NCI-H2171 treated with DMSO at 0.1 percent for 48 hours (cell line): ENCODE measurements around the gene ANO10.
"Not testable (repeated sequence)": the region's sequence is repeated elsewhere in the genome, so short reads cannot be mapped to it uniquely, and the experiment has no call there.

Source experiments
- DNase-seq: peaks from one replicate; lab custom pipeline; 2025; lab: John Stamatoyannopoulos, UW

ANO10 gene

GRCh38 chr3:43518515-43518914 is 103.3 kb downstream of the ANO10 start:
- not testable (repeated sequence) for DNase-seq

DNA sequence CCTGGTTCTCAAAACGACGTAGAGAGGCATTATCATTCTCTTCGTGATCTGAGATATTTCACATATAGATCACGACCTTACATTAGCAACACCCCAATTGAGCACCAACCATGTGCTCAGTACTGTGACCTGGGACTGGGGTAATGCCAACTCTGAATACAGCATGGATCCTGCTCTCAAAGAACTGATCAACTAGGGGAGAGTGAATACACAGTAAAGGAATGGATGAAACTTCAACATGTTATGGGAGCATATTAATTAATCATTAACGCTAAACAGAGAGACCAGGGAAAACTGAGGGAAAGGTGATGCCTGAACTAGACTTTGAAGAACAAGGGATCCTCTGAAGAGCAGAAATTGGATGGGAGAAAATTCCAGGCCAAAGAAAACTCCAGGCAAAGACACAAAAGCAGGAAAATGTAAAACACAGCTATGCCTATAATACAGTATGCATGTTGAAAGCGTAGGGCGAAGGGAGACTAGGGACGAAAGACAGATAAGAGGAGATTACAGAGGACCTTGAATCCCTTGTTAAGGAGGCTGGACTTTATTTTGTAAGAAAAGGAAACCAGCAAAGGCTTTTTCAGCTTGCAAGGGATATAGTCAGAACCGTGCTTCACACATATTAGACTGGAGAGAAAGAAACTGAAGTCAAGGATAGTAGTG is 105.7 kb downstream of the ANO10 start:
- no peak for DNase-seq

DNA sequence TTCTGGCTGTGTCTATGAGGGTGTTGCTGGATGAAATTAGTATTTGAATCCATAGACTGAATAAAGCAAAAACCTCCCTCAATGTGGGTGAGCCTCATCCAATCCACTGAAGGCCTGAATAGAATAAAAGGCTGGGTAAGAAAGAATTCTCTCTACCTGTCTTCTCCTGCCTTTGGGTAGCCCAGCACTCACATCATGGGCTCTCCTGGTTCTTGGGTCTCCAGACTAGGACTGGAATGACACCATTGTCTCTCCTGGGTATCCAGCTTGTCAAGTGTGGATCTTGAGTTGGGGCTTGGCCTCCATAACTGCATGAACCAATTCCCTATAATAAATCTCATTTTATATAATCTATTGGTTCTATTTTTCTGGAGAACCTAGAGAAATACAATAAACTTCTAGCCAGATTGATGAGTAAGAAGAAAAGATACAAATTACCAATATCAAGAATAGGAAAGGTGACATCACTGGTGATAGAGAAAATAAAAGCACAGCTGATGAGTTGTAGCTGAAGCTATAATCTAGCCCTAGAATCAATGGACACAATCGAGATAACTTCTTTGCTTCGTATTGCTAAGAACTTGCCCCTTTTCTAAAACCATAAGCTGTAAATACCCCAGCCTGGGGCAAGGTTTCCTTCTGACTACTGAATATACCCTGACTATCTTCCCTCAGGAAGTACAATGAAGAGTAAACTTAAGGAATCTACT is 106.4 kb downstream of the ANO10 start:
- no peak for DNase-seq

DNA sequence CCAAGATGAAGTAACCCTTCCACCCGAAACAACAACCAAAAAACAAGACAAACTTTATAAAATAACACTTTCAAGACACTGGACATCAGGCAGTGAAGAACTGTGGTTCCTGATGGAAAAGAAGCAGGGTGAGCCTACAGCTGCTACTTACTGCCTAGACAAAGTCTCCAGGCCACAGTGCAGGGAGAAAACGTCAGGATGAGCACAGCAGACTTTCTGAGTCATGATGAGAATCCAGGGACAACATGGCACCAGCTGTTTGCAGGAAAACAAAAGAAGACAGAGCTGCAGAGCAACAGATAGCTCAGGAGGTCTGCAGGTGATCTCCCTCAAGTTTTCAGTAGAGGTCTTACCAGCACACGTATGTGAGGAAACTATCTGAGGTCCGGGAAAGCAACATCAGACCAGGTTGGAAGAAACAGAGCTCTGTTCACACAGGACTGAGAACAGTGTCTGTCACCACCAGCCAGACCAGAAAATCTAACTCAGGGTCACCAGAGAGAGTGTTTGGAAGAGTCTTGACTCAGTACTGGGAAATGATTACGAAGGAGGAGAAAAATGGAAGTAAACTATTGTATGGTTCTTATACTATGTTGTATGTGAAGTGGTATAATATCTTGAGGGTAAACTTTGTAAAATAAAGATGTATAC is 108.9 kb downstream of the ANO10 start:
- DNase-seq, result no peak

DNA sequence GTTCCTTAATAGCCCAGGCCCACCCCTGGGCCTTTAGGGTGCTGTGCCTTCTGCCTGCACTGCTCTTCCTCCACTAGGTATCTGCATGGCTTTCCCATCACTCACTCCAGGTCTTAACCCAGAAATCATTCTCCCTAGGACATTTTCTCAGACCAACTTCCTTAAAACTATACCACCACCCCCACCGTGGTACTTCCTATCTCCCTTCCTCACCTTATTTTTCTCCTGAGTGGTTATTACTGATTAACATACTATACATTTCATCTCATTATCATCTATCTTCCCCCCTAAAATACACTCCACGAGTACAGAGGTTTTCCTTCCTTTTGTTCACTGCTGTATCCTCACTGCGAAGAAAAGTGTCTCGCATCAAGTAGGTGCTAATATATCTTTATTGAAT is 115.2 kb downstream of the ANO10 start:
- DNase-seq, result no peak

DNA sequence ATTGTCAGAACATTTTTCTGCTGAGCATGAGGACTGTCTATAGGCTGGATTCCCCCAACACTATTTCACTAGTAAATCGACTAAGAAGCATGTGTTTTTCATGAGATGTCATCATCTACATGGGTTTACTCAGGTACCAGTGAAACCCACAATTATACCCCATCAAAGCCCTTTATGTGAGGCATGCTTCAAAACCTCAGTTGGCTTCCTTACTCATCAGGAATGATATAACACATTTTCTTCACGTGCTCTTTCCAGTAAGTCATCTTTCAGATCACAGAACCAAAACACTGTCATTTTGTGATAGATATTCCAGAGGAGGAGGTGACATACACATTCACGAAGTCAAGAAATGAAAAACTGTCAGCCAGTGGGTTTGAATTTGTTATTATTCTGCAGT is 116.5 kb downstream of the ANO10 start:
- DNase-seq, result no peak

DNA sequence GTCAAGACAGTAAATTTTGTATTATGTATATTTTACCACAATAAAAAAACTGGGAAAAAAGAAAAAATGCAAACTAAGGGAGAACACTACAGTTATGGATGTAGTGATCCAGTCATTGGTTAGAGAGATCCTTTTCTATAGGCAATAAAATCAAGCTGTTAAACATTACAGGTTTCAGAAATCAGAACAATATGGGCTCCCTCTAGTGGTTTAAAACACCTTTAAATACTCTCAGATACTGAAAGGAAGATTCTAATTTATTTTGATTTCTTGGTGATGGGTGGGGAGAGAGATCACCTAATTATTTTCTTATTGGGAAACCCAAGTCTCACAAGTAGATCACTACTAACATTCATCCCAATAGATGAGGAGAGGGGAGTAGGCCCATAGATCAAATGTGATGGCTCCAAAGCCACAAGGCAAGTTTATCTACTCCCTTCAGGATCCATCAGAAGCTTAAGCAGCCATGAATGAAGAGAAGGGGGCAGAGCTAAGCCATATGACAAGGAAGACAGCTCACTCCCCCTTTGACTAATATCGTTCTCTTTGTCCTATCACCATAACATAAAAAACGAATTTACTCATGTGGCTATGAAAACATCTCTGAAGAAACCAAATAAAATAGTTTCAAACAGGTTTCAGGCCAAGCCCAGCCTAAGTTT is 118.6 kb downstream of the ANO10 start:
- peak; percentile 26 for DNase-seq

- no peak for DNase-seq
Measured at GRCh38 chr3:43499256-43499655, 122.6 kb downstream of the ANO10 start.

GRCh38 chr3:43497905-43498365 is 123.9 kb downstream of the ANO10 start:
- DNase-seq, result no peak

- no peak for DNase-seq
Measured at GRCh38 chr3:43497422-43497821, 124.4 kb downstream of the ANO10 start.

DNA sequence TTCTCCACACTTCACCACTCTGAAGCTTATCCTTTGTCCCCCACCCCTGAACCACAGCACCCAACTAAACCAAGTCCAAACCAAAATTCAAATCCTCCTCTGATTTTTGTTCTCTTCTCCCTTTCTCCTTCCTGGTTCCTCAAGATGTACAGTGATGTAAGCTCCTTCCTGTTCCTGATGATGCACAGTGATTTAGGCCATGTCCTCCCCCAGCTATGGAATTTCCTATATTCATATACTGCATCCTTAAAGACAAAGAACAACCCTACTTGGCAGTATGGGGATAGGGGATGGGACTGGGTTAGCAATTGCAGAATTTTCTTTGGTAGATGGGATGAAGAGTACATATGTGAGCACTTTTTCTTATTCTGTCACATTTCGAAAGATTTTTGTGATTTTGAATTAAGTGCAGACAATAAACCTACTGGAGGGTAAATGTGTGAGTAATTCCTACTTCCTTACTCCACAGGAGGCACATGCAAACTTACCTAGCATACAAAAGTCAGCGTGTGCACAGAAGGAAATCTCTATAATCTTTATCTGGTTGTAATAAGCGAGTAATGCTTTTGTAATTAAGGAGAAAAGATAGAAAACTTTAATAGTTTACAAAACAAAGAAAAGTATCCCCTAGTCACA is 125.0 kb downstream of the ANO10 start:
- no peak for DNase-seq

GRCh38 chr3:43492932-43493331 is 128.9 kb downstream of the ANO10 start:
- DNase-seq, result not testable (repeated sequence)

DNA sequence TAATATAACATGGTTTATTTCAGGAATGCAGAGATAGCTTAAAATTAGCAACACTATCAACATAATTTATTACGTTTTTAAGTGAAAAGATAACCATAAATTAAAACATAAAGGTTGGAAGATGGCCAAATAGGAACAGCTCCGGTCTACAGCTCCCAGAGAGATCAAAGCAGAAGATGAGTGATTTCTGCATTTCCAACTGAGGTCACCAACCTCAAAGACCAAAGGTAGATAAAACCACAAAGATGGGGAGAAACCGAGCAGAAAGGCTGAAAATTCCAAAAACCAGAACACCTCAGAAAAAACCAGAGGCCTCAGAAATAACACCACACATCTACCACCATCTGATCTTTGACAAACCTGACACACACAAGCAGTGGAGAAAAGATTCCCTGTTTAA is 130.0 kb downstream of the ANO10 start:
- DNase-seq, result not testable (repeated sequence)

DNA sequence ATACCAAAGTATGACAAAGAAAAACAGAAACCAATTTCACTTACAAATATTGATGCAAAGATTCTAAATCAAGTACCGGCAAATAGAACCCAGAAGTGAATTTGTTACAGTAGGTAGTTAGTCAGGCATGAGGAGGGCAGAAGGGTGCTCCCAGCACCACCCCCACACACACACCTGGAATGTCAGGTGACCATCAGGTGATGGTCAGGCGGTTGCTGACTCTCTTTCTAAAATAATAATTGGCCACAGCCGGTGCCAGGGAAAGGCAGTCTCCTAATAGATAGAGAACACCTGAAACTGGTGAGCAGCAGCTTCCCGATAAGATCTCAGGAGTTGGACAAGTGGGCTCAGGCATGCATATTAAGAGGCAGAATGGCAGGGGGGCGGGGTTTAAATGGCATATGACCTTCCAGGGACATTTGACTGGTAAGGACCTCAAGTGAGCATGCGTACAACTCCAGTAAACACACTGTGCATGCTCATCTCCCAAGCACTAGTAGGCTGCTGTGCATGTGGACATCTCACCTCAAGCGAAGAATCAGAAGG is 131.1 kb downstream of the ANO10 start:
- no peak for DNase-seq

GRCh38 chr3:43489930-43490329 is 131.9 kb downstream of the ANO10 start:
- DNase-seq, result no peak

DNA sequence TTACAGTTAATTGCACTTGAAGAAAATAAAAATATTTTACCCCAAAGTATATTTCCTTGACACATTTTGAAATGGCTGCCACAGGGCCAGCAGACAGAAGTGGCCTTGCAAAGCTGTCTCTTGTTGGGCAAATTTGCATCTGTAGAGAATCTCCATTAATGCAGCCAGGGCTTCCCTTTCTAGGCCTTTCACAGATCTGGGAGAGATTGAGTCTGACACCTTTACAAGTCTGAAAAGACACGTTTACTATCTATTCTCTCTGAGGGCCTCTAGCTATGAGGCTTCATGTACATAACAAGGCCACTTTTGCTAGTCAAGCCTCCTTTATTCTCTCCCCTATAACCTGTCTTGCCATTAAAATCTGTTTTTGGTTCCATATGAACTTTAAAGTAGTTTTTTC is 135.9 kb downstream of the ANO10 start:
- no peak for DNase-seq

DNA sequence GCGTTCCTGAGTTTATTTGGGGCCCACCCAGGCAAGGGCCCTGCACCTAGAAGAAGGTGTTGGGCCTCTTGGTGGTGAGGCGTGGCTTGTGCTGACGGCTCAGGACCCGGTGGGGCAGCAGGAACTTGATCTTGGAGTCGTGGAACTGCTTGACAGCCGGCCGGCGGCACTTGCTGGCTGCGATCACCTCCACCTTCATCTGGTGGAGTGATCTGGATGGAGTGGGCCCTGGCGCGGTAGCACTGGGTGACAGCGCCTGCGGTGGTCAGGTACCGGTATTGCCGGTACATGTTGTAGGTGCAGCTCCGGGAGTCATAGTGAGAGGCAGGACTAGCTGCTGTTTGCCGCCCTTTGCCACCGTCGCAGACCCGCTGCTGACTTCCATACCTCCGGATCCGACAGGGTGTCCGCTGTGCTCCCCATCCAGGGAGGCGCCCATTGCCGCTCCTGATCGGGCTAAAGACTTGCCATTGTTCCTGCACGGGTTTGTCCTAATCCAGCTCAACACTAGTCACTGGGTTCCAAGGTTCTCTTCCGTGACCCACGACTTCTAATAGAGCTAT is 136.8 kb downstream of the ANO10 start:
- DNase-seq, result no peak

- no peak for DNase-seq
Measured at GRCh38 chr3:43481375-43481774, 140.4 kb downstream of the ANO10 start.

- DNase-seq, result not testable (repeated sequence)
Measured at GRCh38 chr3:43478839-43479238, 143.0 kb downstream of the ANO10 start.

DNA sequence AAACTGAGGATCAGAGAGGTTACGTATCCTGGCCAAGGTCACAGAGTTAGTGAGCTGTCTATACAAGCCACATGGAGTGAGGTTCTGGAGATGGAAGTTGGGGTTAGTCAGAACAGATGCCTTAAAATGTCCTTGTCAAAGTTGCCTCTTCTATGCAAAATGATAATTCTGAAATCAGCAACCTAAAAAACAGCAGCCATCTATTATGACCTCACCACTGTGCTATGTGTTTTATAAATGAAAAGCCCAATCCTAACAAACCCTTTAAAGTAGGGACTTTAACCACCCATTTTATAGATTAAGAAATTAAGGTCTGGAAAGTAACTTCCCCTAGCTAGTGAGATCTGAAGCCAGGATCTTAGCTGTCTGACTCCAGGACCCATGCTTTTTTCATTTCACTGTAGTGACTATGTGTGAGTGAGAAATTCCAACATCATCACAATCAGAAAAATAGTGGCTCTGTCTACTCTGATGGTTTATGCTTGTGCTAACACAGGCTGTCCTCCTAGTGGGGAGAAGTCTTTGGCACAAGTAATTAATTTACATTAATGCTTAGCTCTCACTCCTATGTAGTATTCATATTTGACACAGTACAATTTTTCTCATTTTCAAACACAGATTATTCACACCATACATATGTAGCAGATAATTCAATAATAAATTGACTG is 143.6 kb downstream of the ANO10 start:
- no peak for DNase-seq

DNA sequence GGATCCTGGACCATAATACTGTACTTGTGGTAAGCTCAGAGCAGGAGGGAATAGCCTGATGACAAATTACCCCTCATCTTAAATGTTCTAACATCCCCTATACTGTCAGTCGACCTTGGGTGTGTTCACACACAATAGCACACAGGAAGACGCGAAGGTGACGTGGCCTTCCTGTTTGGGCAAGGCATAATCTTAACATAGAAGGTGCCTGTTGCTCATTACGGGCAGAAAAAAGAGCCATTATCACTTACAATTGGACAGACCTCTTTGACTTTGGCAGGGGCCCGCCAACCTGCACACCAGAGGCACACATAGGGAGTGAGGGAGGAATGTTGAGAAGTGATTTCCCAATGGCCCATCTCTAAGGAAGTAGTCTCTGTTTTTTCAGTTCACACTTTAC is 144.2 kb downstream of the ANO10 start:
- no peak for DNase-seq
